IMR-90 (cell line): ENCODE measurements around the gene BMP4.

Experiments
- BHLHE40 ChIP-seq: fragments of 150-350 bp; IDR thresholded peaks from 2 replicates; pipeline ENCODE4 v1.6.1; 2016; ENCODE audit warnings: mild to moderate bottlenecking, low read depth, low read length
- CEBPB ChIP-seq: IDR thresholded peaks from 2 replicates; pipeline ENCODE4 v1.6.1; 2012; ENCODE audit warnings: low read depth, low read length, improper control_type of control experiment
- CHD1 ChIP-seq: IDR thresholded peaks from 2 replicates; pipeline ENCODE4 v1.6.1; 2012; ENCODE audit warnings: low read depth, low read length, improper control_type of control experiment
- FOS ChIP-seq: fragments of 150-350 bp; IDR thresholded peaks from 2 replicates; pipeline ENCODE4 v1.6.1; 2016; ENCODE audit warnings: low read depth, low read length
- MAFK ChIP-seq: IDR thresholded peaks from 2 replicates; pipeline ENCODE4 v1.6.1; 2012; ENCODE audit warnings: low read depth, low read length, improper control_type of control experiment
- MAZ ChIP-seq: IDR thresholded peaks from 2 replicates; pipeline ENCODE4 v1.6.1; 2012; ENCODE audit warnings: low read depth, mild to moderate bottlenecking, low read length, improper control_type of control experiment, moderate library complexity, borderline replicate concordance
- MXI1 ChIP-seq: IDR thresholded peaks from 2 replicates; pipeline ENCODE4 v1.6.1; 2012; ENCODE audit warnings: low read depth, mild to moderate bottlenecking, low read length, moderate library complexity, borderline replicate concordance
- POLR2A ChIP-seq: IDR thresholded peaks from 2 replicates; pipeline ENCODE4 v1.6.1; 2012; ENCODE audit warnings: mild to moderate bottlenecking, low read depth, low read length
- RAD21 ChIP-seq: IDR thresholded peaks from 2 replicates; pipeline ENCODE4 v1.6.1; 2012; ENCODE audit warnings: low read length, improper control_type of control experiment
- RCOR1 ChIP-seq: IDR thresholded peaks from 2 replicates; pipeline ENCODE4 v1.6.1; 2012; ENCODE audit warnings: mild to moderate bottlenecking, low read length, improper control_type of control experiment; ENCODE audit not compliant: insufficient replicate concordance
- RFX5 ChIP-seq: IDR thresholded peaks from 2 replicates; pipeline ENCODE4 v1.8.0; 2012; ENCODE audit warnings: low read depth, mild to moderate bottlenecking, low read length, moderate library complexity
- SMC3 ChIP-seq: fragments of 150-350 bp; IDR thresholded peaks from 2 replicates; pipeline ENCODE4 v1.6.1; 2016; ENCODE audit warnings: low read depth, mild to moderate bottlenecking, antibody characterized with exemption, low read length, moderate library complexity
- USF2 ChIP-seq: fragments of 150-350 bp; IDR thresholded peaks from 2 replicates; pipeline ENCODE4 v1.6.1; 2017; ENCODE audit warnings: mild to moderate bottlenecking, antibody characterized with exemption, low read length, low read depth
- TF ChIP-seq, protein P1 (sequence below): conservative IDR thresholded peaks from 2 replicates; pipeline ENCODE4 v1.5.1; 2012; ENCODE audit warnings: mild to moderate bottlenecking, low read depth, low read length, improper control_type of control experiment

DNA sequence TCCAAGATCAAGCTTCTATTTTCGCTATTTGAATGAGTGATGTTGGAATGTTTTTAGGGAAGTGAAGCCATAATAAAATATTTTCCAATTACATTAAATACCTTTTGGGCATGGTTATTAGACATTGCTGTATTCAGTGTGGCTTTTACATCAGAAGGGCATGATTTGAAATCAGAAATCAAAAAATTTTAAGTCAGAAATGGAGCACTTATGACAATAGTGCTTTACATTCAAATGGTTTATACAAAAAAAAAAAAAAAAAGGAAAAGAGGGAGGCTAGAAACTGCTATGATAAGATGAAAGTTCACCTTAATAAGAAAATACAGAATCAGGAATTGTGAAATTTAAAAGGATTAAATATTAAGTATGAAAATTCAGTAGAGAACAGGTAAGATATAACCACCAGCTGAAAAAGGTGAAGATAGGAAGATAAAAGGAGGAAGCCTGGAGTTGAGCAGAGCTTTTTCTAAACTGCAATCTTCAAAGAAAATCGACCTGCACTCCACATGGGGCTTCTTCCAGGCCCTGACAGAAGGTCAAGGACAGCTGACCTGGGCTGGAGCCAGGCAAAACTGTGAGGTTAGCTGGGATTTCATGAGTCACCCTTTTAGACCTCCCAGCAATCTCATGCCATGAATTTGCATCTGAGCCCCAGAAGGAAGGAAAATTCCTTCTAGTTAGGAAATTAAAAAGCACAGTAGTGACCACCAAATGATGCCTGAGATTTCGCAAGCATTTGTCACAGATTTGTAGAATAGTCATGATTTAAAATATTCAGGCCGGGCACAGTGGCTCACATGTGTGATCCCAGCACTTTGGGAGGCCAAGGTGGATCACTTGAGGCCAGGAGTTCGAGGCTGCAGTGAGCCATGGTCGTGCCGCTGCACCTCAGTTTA lies 23.4 kb upstream of the BMP4 start:
- TF ChIP-seq, protein P1, sequence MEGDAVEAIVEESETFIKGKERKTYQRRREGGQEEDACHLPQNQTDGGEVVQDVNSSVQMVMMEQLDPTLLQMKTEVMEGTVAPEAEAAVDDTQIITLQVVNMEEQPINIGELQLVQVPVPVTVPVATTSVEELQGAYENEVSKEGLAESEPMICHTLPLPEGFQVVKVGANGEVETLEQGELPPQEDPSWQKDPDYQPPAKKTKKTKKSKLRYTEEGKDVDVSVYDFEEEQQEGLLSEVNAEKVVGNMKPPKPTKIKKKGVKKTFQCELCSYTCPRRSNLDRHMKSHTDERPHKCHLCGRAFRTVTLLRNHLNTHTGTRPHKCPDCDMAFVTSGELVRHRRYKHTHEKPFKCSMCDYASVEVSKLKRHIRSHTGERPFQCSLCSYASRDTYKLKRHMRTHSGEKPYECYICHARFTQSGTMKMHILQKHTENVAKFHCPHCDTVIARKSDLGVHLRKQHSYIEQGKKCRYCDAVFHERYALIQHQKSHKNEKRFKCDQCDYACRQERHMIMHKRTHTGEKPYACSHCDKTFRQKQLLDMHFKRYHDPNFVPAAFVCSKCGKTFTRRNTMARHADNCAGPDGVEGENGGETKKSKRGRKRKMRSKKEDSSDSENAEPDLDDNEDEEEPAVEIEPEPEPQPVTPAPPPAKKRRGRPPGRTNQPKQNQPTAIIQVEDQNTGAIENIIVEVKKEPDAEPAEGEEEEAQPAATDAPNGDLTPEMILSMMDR: no peak
- TF ChIP-seq RFX5 (no peak), CEBPB (peak; percentile 88), POLR2A (no peak), RAD21 (no peak), BHLHE40 (0 out of 2 replicates have a peak, but pooled peaks have one; percentile 15), MAFK (no peak), RCOR1 (no peak), SMC3 (no peak), CHD1 (no peak), USF2 (no peak), MXI1 (no peak), FOS (no peak; the same call in 1 of the 2 replicates), MAZ (no peak)
